ENCODE data around the gene PPP4R4. TPM values are rescaled to one million over a fixed set of nuclear protein-coding genes. Genes with fewer than 3 reads are reported as not detected.

The PPP4R4 gene
- total and polyA plus RNA-seq, 2 of the 4 experiments (the other 2 are of a cell fraction): 0.17 to 0.36 TPM

GRCh38 chr14:94203473-94204210 is 29.5 kb downstream of the PPP4R4 start:
- Histone ChIP-seq H3K9me1 (ENCODE audit: insufficient read depth, low read length) (no peaks in the 10 kb centered on the region), H4K5ac (ENCODE audit: low read depth, low read length) (no peak overlapping the region), H3K14ac (replicated peaks; ENCODE audit: low read depth, low read length) (no peak overlapping the region), H3K9ac (ENCODE audit: low read depth, low read length) (no peak overlapping the region), H3K9me3 (ENCODE audit: control insufficient read depth, insufficient read depth, low read length) (no peaks in the 10 kb centered on the region), H2AK5ac (ENCODE audit: low read depth, low read length) (no peak overlapping the region), H3K4me1 (ENCODE audit: control insufficient read depth, insufficient read depth, low read length) (no peaks in the 10 kb centered on the region), H2BK15ac (ENCODE audit: low read depth, low read length) (no peak overlapping the region), H2AK9ac (replicated peaks; ENCODE audit: low read depth, low read length, poor library complexity) (no peak overlapping the region), H3K56ac (ENCODE audit: extremely low read depth, insufficient read depth, low read length) (no peak overlapping the region), H2BK120ac (ENCODE audit: low read depth, low read length) (no peak overlapping the region), H3K4ac (ENCODE audit: low read depth, low read length) (no peak overlapping the region), H2BK5ac (ENCODE audit: low read depth, low read length, poor library complexity, severe bottlenecking) (no peak overlapping the region), H3K36me3 (ENCODE audit: control insufficient read depth, insufficient read depth, low read length) (no peaks in the 10 kb centered on the region), H3K4me2 (ENCODE audit: low read depth, low read length) (no peak overlapping the region), H4K20me1 (ENCODE audit: insufficient read depth, low read length) (no peaks in the 10 kb centered on the region), H3K18ac (ENCODE audit: low read depth, low read length) (no peak overlapping the region), H4K91ac (ENCODE audit: insufficient read depth, low read depth, low read length) (no peak overlapping the region), H2AFZ (replicated peaks; ENCODE audit: low read length, poor library complexity) (no peak overlapping the region), H3K4me3 (ENCODE audit: insufficient read depth, low read depth, low read length) (no peak overlapping the region), H3K23ac (ENCODE audit: low read depth, low read length) (no peak overlapping the region), H3K79me1 (ENCODE audit: low read depth in 1 of 2, low read length in 2 of 2) (no peaks in the 10 kb centered on the region), H2BK20ac (ENCODE audit: low read depth, low read length) (no peak overlapping the region), H3K27me3 (ENCODE audit: control insufficient read depth, insufficient read depth, low read length) (no peaks in the 10 kb centered on the region; the same call in 1 of the 2 replicates), H3K27ac (ENCODE audit: insufficient read depth, low read length) (no peak overlapping the region), H4K8ac (ENCODE audit: low read depth in 2 of 2, low read length in 2 of 2) (no peak overlapping the region)
- dilution Hi-C loops (cut with HindIII; ENCODE audit: low sequenced_read_pairs, unreplicated experiment): no loop called here
- POLR2A ChIA-PET (ENCODE audit: unreplicated experiment): no interaction called here
- no CpG with 5 or more reads among the region's 2 CpGs for WGBS, 2 experiments (ENCODE audit: extremely low coverage in 2 of 2, insufficient read length in 1 of 2)
- ATAC-seq (ENCODE audit: low read depth) (no peak), DNase-seq (no peak)
- BruUV-seq (replicated peaks): no TSS peak
- CTCF ChIA-PET: no interaction called here
- in situ Hi-C loops (cut with MboI; ENCODE audit: low sequenced_read_pairs): no loop called here
- intact Hi-C loops (cut with micrococcal nuclease): no loop called here
- no peak for TF ChIP-seq RCOR1 (IDR thresholded peaks at IDR 0.05; ENCODE audit: insufficient replicate concordance, low read length)
- TF ChIP-seq NFE2L2 (IDR thresholded peaks at IDR 0.05; ENCODE audit: low read depth, low read length): no peak
- no peak for TF ChIP-seq RFX5 (IDR thresholded peaks at IDR 0.05; ENCODE audit: low read depth, low read length)
- TF ChIP-seq CEBPB (IDR thresholded peaks at IDR 0.05; ENCODE audit: low read depth, low read length): no peak
- no peak for TF ChIP-seq RAD21 (IDR thresholded peaks at IDR 0.05; ENCODE audit: low read length)
- TF ChIP-seq BHLHE40 (IDR thresholded peaks at IDR 0.05; ENCODE audit: low read depth, low read length): no peak
- TF ChIP-seq SMC3 (IDR thresholded peaks at IDR 0.05; ENCODE audit: low read depth, low read length): no peak
- TF ChIP-seq ELK1 (IDR thresholded peaks at IDR 0.05; ENCODE audit: borderline replicate concordance, low read depth, low read length): no peak
- no peak for TF ChIP-seq MAFK (IDR thresholded peaks at IDR 0.05; ENCODE audit: low read depth, low read length)
- no peak for TF ChIP-seq USF2 (IDR thresholded peaks at IDR 0.05; ENCODE audit: low read depth, low read length)
- no peak for TF ChIP-seq FOS (IDR thresholded peaks at IDR 0.05; ENCODE audit: low read depth, low read length)
- TF ChIP-seq MAZ (IDR thresholded peaks at IDR 0.05; ENCODE audit: borderline replicate concordance, low read depth, low read length): no peak
- no peak for TF ChIP-seq MXI1 (IDR thresholded peaks at IDR 0.05; ENCODE audit: borderline replicate concordance, low read depth, low read length)
- no peak for TF ChIP-seq CTCF (conservative IDR thresholded peaks at IDR 0.05; ENCODE audit: low read depth, low read length)
- no peak for TF ChIP-seq CHD1 (IDR thresholded peaks at IDR 0.05; ENCODE audit: low read depth, low read length)
- no peak for TF ChIP-seq POLR2A (IDR thresholded peaks at IDR 0.05; ENCODE audit: low read depth, low read length)

Measured in IMR-90 (cell line).